Testis (tissue), 2 donors: ENCODE data around the gene RSRP1.

Experiments used
- POLR2A ChIP-seq: fragments of 450-650 bp; IDR thresholded peaks from one replicate; pipeline ENCODE4 v1.6.1; 2017; ENCODE audit warnings: antibody characterized with exemption, mild to moderate bottlenecking, moderate library complexity
- TF ChIP-seq, protein P1 (sequence below), 3 experiments: fragments of 450-650 bp in 2 of 3; fragments of 200-600 bp in 1 of 3; sonication (generic) in 1 of 3; IDR thresholded peaks; one replicate each; pipeline ENCODE4 v1.5.1; 2016 to 2019; ENCODE audit warnings: antibody characterized with exemption in 3 of 3, mild to moderate bottlenecking in 2 of 3, moderate library complexity in 1 of 3

- TF ChIP-seq, protein P1, sequence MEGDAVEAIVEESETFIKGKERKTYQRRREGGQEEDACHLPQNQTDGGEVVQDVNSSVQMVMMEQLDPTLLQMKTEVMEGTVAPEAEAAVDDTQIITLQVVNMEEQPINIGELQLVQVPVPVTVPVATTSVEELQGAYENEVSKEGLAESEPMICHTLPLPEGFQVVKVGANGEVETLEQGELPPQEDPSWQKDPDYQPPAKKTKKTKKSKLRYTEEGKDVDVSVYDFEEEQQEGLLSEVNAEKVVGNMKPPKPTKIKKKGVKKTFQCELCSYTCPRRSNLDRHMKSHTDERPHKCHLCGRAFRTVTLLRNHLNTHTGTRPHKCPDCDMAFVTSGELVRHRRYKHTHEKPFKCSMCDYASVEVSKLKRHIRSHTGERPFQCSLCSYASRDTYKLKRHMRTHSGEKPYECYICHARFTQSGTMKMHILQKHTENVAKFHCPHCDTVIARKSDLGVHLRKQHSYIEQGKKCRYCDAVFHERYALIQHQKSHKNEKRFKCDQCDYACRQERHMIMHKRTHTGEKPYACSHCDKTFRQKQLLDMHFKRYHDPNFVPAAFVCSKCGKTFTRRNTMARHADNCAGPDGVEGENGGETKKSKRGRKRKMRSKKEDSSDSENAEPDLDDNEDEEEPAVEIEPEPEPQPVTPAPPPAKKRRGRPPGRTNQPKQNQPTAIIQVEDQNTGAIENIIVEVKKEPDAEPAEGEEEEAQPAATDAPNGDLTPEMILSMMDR (IDR thresholded peaks at IDR 0.05): no peak
- TF ChIP-seq POLR2A: no peak
Observed at GRCh38 chr1:25247829-25248754, 838 bp upstream of the RSRP1 start.
